ENCODE measurements around the gene GDPGP1.

The GDPGP1 gene

GRCh38 chr15:90294159-90294558 lies 60.1 kb downstream of the GDPGP1 start:
- H3K79me2 ChIP-seq (ENCODE audit: insufficient read depth, low read depth), result no peaks in the 10 kb centered on the region
- no peak overlapping the region for H3K9ac ChIP-seq
- peaks cover 26% of the 10 kb centered on the region for H3K4me1 ChIP-seq (ENCODE audit: low read depth, poor library complexity, severe bottlenecking)
- TF ChIP-seq CTCF (conservative IDR thresholded peaks at IDR 0.05; ENCODE audit: low read depth, low read length), result no peak
- no peak overlapping the region for H2AFZ ChIP-seq (ENCODE audit: low read depth)
- no peak overlapping the region for H3K4me3 ChIP-seq (IDR thresholded peaks at IDR 0.05; ENCODE audit: insufficient read depth, low read depth, low read length)
- no peaks in the 10 kb centered on the region for H4K20me1 ChIP-seq (ENCODE audit: insufficient read depth)
- H3K27ac ChIP-seq, result no peak overlapping the region
- no peaks in the 10 kb centered on the region for H3K36me3 ChIP-seq (ENCODE audit: insufficient read depth)
- no peaks in the 10 kb centered on the region for H3K27me3 ChIP-seq (ENCODE audit: insufficient read depth, low read depth)
- no peak overlapping the region for H3K4me2 ChIP-seq

GRCh38 chr15:90294601-90295269 lies 60.7 kb downstream of the GDPGP1 start:
- Histone ChIP-seq H3K4me3 (IDR thresholded peaks at IDR 0.05; ENCODE audit: insufficient read depth, low read depth, low read length) (no peak overlapping the region), H3K79me2 (ENCODE audit: insufficient read depth, low read depth) (no peaks in the 10 kb centered on the region), H3K36me3 (ENCODE audit: insufficient read depth) (no peaks in the 10 kb centered on the region), H4K20me1 (ENCODE audit: insufficient read depth) (no peaks in the 10 kb centered on the region), H3K4me1 (ENCODE audit: low read depth, poor library complexity, severe bottlenecking) (peaks cover 26% of the 10 kb centered on the region), H2AFZ (ENCODE audit: low read depth) (no peak overlapping the region), H3K27me3 (ENCODE audit: insufficient read depth, low read depth) (no peaks in the 10 kb centered on the region), H3K4me2 (no peak overlapping the region), H3K27ac (no peak overlapping the region), H3K9ac (no peak overlapping the region)
- no peak for TF ChIP-seq CTCF (conservative IDR thresholded peaks at IDR 0.05; ENCODE audit: low read depth, low read length)

GRCh38 chr15:90295270-90295648 lies 61.2 kb downstream of the GDPGP1 start:
- no peak overlapping the region for H2AFZ ChIP-seq (ENCODE audit: low read depth)
- TF ChIP-seq CTCF (conservative IDR thresholded peaks at IDR 0.05; ENCODE audit: low read depth, low read length), result no peak
- no peaks in the 10 kb centered on the region for H4K20me1 ChIP-seq (ENCODE audit: insufficient read depth)
- no peaks in the 10 kb centered on the region for H3K36me3 ChIP-seq (ENCODE audit: insufficient read depth)
- H3K4me3 ChIP-seq (IDR thresholded peaks at IDR 0.05; ENCODE audit: insufficient read depth, low read depth, low read length), result no peak overlapping the region
- H3K4me2 ChIP-seq, result no peak overlapping the region
- no peaks in the 10 kb centered on the region for H3K79me2 ChIP-seq (ENCODE audit: insufficient read depth, low read depth)
- peaks cover 26% of the 10 kb centered on the region for H3K4me1 ChIP-seq (ENCODE audit: low read depth, poor library complexity, severe bottlenecking)
- no peak overlapping the region for H3K9ac ChIP-seq
- H3K27ac ChIP-seq, result no peak overlapping the region
- no peaks in the 10 kb centered on the region for H3K27me3 ChIP-seq (ENCODE audit: insufficient read depth, low read depth)
